H1 (cell line): Measurements from ENCODE around the gene LRRC45. TPM values are rescaled to one million over a fixed set of nuclear protein-coding genes. Genes with fewer than 3 reads are reported as not detected.

ENCODE experiments used
- BACH1 ChIP-seq: IDR thresholded peaks from 2 replicates; pipeline ENCODE4 v1.6.1; 2012; ENCODE audit warnings: low read length, improper control_type of control experiment
- CBX8 ChIP-seq: fragments of 300-800, 300-1000 bp; sonication (generic); IDR thresholded peaks from 2 replicates; pipeline ENCODE4 v1.7.1; 2016; ENCODE audit warnings: low read depth, low read length, borderline replicate concordance
- CEBPB ChIP-seq: IDR thresholded peaks from 2 replicates; pipeline ENCODE4 v1.6.1; 2012; ENCODE audit warnings: low read depth, low read length
- KDM5A ChIP-seq: fragments of 200-600 bp; IDR thresholded peaks from 2 replicates; pipeline ENCODE4 v1.7.1; 2012; ENCODE audit warnings: mild to moderate bottlenecking, low read length, inconsistent platforms, mixed read lengths
- MAFK ChIP-seq: IDR thresholded peaks from 2 replicates; pipeline ENCODE4 v1.6.1; 2012; ENCODE audit warnings: low read depth, mild to moderate bottlenecking, improper control_type of control experiment, low read length
- SIRT6 ChIP-seq: IDR thresholded peaks from one replicate; pipeline ENCODE4 v1.7.1; 2012; ENCODE audit warnings: low read length, inconsistent platforms
- SRF ChIP-seq: IDR thresholded peaks from 2 replicates; pipeline ENCODE4 v1.6.1; 2011; ENCODE audit warnings: mild to moderate bottlenecking, low read depth, low read length, moderate library complexity
- SUZ12 ChIP-seq: fragments of 200-600 bp; sonication (generic); IDR thresholded peaks from 2 replicates; pipeline ENCODE4 v1.6.1; 2012; ENCODE audit warnings: mild to moderate bottlenecking, inconsistent platforms, low read length, moderate library complexity, mixed read lengths
- TAF1 ChIP-seq: IDR thresholded peaks from 2 replicates; pipeline ENCODE4 v1.6.1; 2011; ENCODE audit warnings: mild to moderate bottlenecking, low read depth, low read length
- polyA plus RNA-seq, 7 experiments: library from polyadenylated mRNA; depleted of rRNA in 3 of 7; stranded (reverse) in 5 of 7; unstranded in 2 of 7; fragments of >200 nt in 5 of 7; fragments of 200-250 nt in 2 of 7; gene quantifications; 1 replicate in 5 of 7; 2 replicates in 1 of 7; 4 replicates in 1 of 7; pipeline versions ENCODE4 v1.2.1 to v1.2.3, GENCODE V29; 2011 to 2013; ENCODE audit warnings: missing spikeins in 2 of 7, mixed read lengths in 2 of 7
- total RNA-seq: library from RNA; stranded (reverse); fragmentation: NEBNext Ultra II Directional; extraction: Animal tissue kit (Norgen Biotek cat#: 25700); gene quantifications from 2 replicates; pipeline ENCODE4 v1.2.1, GENCODE V29; 2021

LRRC45 gene
- total and polyA plus RNA-seq, 2 of the 8 experiments (the other 6 are each of a cell fraction or from before 2014, with no cell fraction given), result 11.5 to 29.0 TPM

- no peak for TF ChIP-seq MAFK
- no peak for TF ChIP-seq SIRT6
- TF ChIP-seq SUZ12, result no peak
- no peak for TF ChIP-seq KDM5A
- no peak for TF ChIP-seq CBX8
- no peak for TF ChIP-seq SRF
- TF ChIP-seq BACH1, result no peak
- no peak for TF ChIP-seq CEBPB
- TF ChIP-seq TAF1, result no peak
These were observed 20.4 kb downstream of the LRRC45 start (continued) for GRCh38 chr17:82043507-82043906.
